Testis (tissue), 3 donors: ENCODE measurements around the gene STARD3. TPM values are rescaled to one million over a fixed set of nuclear protein-coding genes. Genes with fewer than 3 reads are reported as not detected.
A peak's percentile ranks its signal among the peaks of the same experiment; 100 is the strongest.
"Not testable (repeated sequence)": the region's sequence is repeated elsewhere in the genome, so short reads cannot be mapped to it uniquely, and the experiment has no call there.

Experiments
- DNase-seq: peaks from one replicate; pipeline ENCODE4 v3.0.0-alpha.2; 2019
- H3K27ac ChIP-seq, 2 donors: fragments of 200-600 bp; sonication (generic); one replicate each; pipeline ENCODE4 v1.5.1; 2019
- H3K27me3 ChIP-seq: fragments of 200-600 bp; sonication (generic); one replicate; pipeline ENCODE4 v1.5.1; 2019
- H3K36me3 ChIP-seq: fragments of 200-600 bp; sonication (generic); one replicate; pipeline ENCODE4 v1.5.1; 2017; ENCODE audit warnings: low read depth; ENCODE audit errors: missing control alignments
- H3K4me1 ChIP-seq: fragments of 200-600 bp; sonication (generic); one replicate; pipeline ENCODE4 v1.5.1; 2019
- H3K4me3 ChIP-seq, 2 donors: fragments of 200-600 bp; sonication (generic); one replicate each; pipeline ENCODE4 v1.5.1; 2017 to 2019
- H3K9me3 ChIP-seq: fragments of 200-600 bp; sonication (generic); one replicate; pipeline ENCODE4 v1.5.1; 2017
- POLR2A ChIP-seq: fragments of 450-650 bp; IDR thresholded peaks from one replicate; pipeline ENCODE4 v1.6.1; 2017; ENCODE audit warnings: antibody characterized with exemption, mild to moderate bottlenecking, moderate library complexity
- WGBS, 2 donors: methylation state at CpG; one replicate each; pipeline ENCODE4 v1.1.5; 2018; 5-methylcytosine and 5-hydroxymethylcytosine counted together
- intact Hi-C: fragments of 100-400 bp; cut with DNase I; formaldehyde crosslinking; loops from one replicate; pipeline ENCODE4 v1.15.1; 2023; ENCODE audit warnings: low total_unique reads
- polyA plus RNA-seq: library from polyadenylated mRNA; stranded (reverse); fragments of 350-450 nt; fragmentation: Illumina TruSeq; extraction: RNeasy Lipid Tissue Mini Kit (QIAGEN cat#74804); gene quantifications from one replicate; pipeline ENCODE4 v1.2.3, GENCODE V29; 2014; ENCODE audit warnings: low read depth, low replicate concordance; ENCODE audit not compliant: insufficient read depth
- total RNA-seq, 2 donors: library from RNA; depleted of rRNA; stranded (reverse); fragments of >200 nt; gene quantifications; one replicate each; pipeline ENCODE4 v1.2.3, GENCODE V29; 2016
- TF ChIP-seq, protein P1 (sequence below), 3 experiments: fragments of 450-650 bp in 2 of 3; fragments of 200-600 bp in 1 of 3; sonication (generic) in 1 of 3; IDR thresholded peaks; one replicate each; pipeline ENCODE4 v1.5.1; 2016 to 2019; ENCODE audit warnings: antibody characterized with exemption in 3 of 3, mild to moderate bottlenecking in 2 of 3, moderate library complexity in 1 of 3

The STARD3 gene
- total and polyA plus RNA-seq, 3 donors from 2014 or later, result 102 to 352 (median 265) TPM

DNA sequence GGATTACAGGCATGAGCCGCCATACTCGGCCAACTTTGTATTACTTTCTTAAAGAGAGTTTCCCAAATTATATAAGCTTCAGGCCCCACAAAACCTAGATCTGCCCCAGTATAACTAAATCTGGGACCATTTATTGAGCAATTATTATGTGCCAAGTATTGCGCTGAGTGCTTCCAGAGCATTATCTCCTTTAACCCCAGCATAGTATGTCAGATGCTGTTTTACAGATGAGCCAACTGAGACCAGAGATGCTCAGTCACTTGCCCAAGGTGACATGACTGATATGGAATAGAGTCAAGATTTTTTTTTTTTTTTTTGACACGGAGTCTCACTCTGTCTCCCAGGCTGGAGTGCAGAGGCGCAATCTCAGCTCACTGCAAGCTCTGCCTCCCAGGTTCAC is 61.0 kb downstream of the STARD3 start:
- no peaks in the 10 kb centered on the region for H3K27me3 ChIP-seq
- TF ChIP-seq, protein P1, sequence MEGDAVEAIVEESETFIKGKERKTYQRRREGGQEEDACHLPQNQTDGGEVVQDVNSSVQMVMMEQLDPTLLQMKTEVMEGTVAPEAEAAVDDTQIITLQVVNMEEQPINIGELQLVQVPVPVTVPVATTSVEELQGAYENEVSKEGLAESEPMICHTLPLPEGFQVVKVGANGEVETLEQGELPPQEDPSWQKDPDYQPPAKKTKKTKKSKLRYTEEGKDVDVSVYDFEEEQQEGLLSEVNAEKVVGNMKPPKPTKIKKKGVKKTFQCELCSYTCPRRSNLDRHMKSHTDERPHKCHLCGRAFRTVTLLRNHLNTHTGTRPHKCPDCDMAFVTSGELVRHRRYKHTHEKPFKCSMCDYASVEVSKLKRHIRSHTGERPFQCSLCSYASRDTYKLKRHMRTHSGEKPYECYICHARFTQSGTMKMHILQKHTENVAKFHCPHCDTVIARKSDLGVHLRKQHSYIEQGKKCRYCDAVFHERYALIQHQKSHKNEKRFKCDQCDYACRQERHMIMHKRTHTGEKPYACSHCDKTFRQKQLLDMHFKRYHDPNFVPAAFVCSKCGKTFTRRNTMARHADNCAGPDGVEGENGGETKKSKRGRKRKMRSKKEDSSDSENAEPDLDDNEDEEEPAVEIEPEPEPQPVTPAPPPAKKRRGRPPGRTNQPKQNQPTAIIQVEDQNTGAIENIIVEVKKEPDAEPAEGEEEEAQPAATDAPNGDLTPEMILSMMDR (IDR thresholded peaks at IDR 0.05), result no peak
- TF ChIP-seq POLR2A, result no peak
- H3K4me3 ChIP-seq, result no peak overlapping the region
- intact Hi-C loops, result no loop called here
- H3K27ac ChIP-seq, result no peak overlapping the region
- H3K9me3 ChIP-seq, result no peaks in the 10 kb centered on the region
- peaks cover 2% of the 10 kb centered on the region for H3K4me1 ChIP-seq
- DNase-seq, result no peak
- 89 to 95% methylated on average over 5 of the region's 5 CpGs for WGBS, 2 donors
- no peaks in the 10 kb centered on the region for H3K36me3 ChIP-seq

DNA sequence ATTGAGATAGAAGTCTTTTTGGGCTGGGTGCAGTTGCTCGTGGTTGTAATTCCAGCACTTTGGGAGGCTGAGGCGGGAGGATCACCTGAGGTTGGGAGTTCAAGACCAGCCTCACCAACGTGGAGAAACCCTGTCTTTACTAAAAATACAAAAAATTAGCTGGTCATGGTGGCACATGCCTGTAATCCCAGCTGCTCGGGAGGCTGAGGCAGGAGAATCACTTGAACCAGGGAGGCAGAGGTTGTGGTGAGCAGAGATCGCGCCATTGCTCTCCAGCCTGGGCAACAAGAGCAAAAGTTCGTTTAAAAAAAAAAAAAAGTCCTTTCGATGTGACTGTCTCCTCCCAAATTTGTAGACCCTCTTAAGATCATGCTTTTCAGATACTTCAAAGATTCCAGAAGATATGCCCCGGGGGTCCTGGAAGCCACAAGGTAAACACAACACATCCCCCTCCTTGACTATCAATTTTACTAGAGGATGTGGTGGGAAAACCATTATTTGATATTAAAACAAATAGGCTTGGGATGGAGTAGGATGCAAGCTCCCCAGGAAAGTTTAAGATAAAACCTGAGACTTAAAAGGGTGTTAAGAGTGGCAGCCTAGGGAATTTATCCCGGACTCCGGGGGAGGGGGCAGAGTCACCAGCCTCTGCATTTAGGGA is 62.3 kb downstream of the STARD3 start:
- Histone ChIP-seq H3K27ac (peak overlapping the region in 1 of 2 donors; percentile 11), H3K4me3 (peak overlapping the region; percentile 67 to 76)
- H3K9me3 ChIP-seq, DNase-seq, intact Hi-C loops, H3K27me3 ChIP-seq, H3K4me1 ChIP-seq, H3K36me3 ChIP-seq: not testable (repeated sequence)
- TF ChIP-seq, protein P1 (IDR thresholded peaks at IDR 0.05), result peak in 1 of 3 experiments; percentile 5
- whole genome bisulfite sequencing, 2 donors, result 50 to 51% methylated on average over 11 of the region's 11 CpGs

DNA sequence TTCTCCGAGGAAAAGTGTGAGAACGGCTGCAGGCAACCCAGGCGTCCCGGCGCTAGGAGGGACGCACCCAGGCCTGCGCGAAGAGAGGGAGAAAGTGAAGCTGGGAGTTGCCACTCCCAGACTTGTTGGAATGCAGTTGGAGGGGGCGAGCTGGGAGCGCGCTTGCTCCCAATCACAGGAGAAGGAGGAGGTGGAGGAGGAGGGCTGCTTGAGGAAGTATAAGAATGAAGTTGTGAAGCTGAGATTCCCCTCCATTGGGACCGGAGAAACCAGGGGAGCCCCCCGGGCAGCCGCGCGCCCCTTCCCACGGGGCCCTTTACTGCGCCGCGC is 62.8 kb downstream of the STARD3 start, which contains the start of gene ERBB2:
Gene ERBB2 (plus strand): TSS at position 247 of the 330 bp plus-strand sequence. CDS start 175 bp downstream, outside the sequence.
- intact Hi-C loops, result no loop called here
- Histone ChIP-seq H3K36me3 (no peaks in the 10 kb centered on the region), H3K9me3 (no peaks in the 10 kb centered on the region), H3K4me3 (peak within 1 kb of the TSS; percentile 67 to 76), H3K27ac (peak within 1 kb of the TSS; percentile 11 to 63), H3K4me1 (peaks cover 2% of the 10 kb centered on the region), H3K27me3 (no peaks in the 10 kb centered on the region)
- no peak for TF ChIP-seq POLR2A
- TF ChIP-seq, protein P1 (IDR thresholded peaks at IDR 0.05), result no peak
- 1 to 2% methylated on average over 19 to 20 of the region's 20 CpGs for WGBS, 2 donors
- peak; percentile 67 for DNase-seq

DNA sequence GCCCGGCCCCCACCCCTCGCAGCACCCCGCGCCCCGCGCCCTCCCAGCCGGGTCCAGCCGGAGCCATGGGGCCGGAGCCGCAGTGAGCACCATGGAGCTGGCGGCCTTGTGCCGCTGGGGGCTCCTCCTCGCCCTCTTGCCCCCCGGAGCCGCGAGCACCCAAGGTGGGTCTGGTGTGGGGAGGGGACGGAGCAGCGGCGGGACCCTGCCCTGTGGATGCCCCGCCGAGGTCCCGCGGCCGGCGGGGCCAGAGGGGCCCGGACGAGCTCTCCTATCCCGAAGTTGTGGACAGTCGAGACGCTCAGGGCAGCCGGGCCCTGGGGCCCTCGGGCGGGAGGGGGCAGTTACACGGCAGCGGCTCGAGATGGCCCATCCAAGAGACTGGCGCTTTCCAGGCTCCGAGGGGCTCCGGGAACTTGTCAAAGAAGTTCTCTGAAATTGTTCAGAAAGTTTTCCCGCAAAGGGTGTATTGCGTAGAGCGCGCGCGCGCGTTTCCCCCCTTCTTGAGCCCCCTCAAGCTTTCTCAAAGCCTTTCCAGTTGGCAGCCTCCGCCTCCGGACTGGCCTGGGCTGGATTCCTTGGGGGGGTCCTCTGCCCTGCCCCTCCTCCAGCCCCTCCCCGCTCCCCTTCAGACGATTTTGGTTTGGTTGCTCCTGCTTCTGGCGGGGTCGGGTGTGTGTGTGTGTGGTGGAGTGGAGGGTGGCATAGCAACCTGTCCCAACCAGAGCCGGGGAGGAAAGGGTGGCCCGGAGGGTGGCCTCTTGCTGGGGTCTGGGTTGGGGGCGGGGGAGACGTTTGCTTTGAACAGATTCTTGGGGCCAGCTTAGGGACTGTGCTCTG is 63.4 kb downstream of the STARD3 start:
- WGBS, 2 donors, result 1% methylated on average over 17 to 42 of the region's 57 CpGs
- DNase-seq, result no peak
- peak overlapping the region; percentile 11 to 63 for H3K27ac ChIP-seq
- no peaks in the 10 kb centered on the region for H3K27me3 ChIP-seq
- H3K9me3 ChIP-seq, result no peaks in the 10 kb centered on the region
- H3K36me3 ChIP-seq, result no peaks in the 10 kb centered on the region
- H3K4me1 ChIP-seq, result peaks cover 2% of the 10 kb centered on the region
- peak overlapping the region; percentile 67 to 76 for H3K4me3 ChIP-seq
- TF ChIP-seq POLR2A, result no peak
- TF ChIP-seq, protein P1 (IDR thresholded peaks at IDR 0.05), result no peak
- intact Hi-C loops, result no loop called here
